OCI-LY1 (cell line): Measurements from ENCODE around the gene UNC119B.

ENCODE experiments used
- H2AFZ ChIP-seq: fragments of 200-600 bp; sonication (generic), shearing (Covaris generic); 2 replicates; pipeline ENCODE4 v1.6.0; 2014; ENCODE audit warnings: antibody characterized with exemption, mild to moderate bottlenecking, low read length
- H3F3A ChIP-seq: fragments of 200-600 bp; sonication (generic), shearing (Covaris generic); 2 replicates; pipeline ENCODE4 v1.6.0; 2014; ENCODE audit warnings: mild to moderate bottlenecking, antibody characterized with exemption, low read length, moderate library complexity; ENCODE audit not compliant: insufficient read depth
- H3K27ac ChIP-seq: fragments of 200-600 bp; sonication (generic); 2 replicates; pipeline ENCODE4 v1.5.1; 2014; ENCODE audit warnings: low read length, mixed run types, mild to moderate bottlenecking, low read depth; ENCODE audit not compliant: poor library complexity, severe bottlenecking
- H3K27me3 ChIP-seq: fragments of 200-600 bp; sonication (generic); 2 replicates; pipeline ENCODE4 v1.6.0; 2014; ENCODE audit warnings: antibody characterized with exemption, mild to moderate bottlenecking, low read length, moderate library complexity; ENCODE audit not compliant: insufficient read depth
- H3K36me3 ChIP-seq: fragments of 200-600 bp; sonication (generic); 2 replicates; pipeline ENCODE4 v1.6.1; 2014; ENCODE audit warnings: mild to moderate bottlenecking, antibody characterized with exemption, low read length, moderate library complexity, mixed read lengths; ENCODE audit not compliant: insufficient read depth
- H3K4me1 ChIP-seq: fragments of 200-600 bp; sonication (generic); 2 replicates; pipeline ENCODE4 v1.5.1; 2014; ENCODE audit warnings: mild to moderate bottlenecking, low read length, moderate library complexity; ENCODE audit not compliant: insufficient read depth, severe bottlenecking
- H3K4me2 ChIP-seq: fragments of 200-600 bp; sonication (generic), shearing (Covaris generic); 2 replicates; pipeline ENCODE4 v1.6.1; 2014; ENCODE audit warnings: low read length
- H3K4me3 ChIP-seq: fragments of 200-600 bp; sonication (generic); 2 replicates; pipeline ENCODE4 v1.5.1; 2014; ENCODE audit warnings: low read length, low read depth, mild to moderate bottlenecking, mixed read lengths; ENCODE audit not compliant: poor library complexity, severe bottlenecking
- H3K79me2 ChIP-seq: fragments of 200-600 bp; shearing (Covaris generic); 2 replicates; pipeline ENCODE4 v1.6.1; 2016; ENCODE audit warnings: mixed run types, low read length, mixed read lengths; ENCODE audit not compliant: insufficient read depth
- H3K9ac ChIP-seq: fragments of 200-600 bp; sonication (generic), shearing (Covaris generic); 2 replicates; pipeline ENCODE4 v1.6.1; 2014; ENCODE audit warnings: mild to moderate bottlenecking, low read length, mixed read lengths
- H3K9me2 ChIP-seq: fragments of 200-600 bp; sonication (generic), shearing (Covaris generic); 2 replicates; pipeline ENCODE4 v1.6.1; 2014; ENCODE audit warnings: low read depth, mild to moderate bottlenecking, low read length, mixed read lengths
- H3K9me3 ChIP-seq: fragments of 200-600 bp; shearing (Covaris generic); 2 replicates; pipeline ENCODE4 v1.6.1; 2014; ENCODE audit warnings: low read length, mixed read lengths
- H4K20me1 ChIP-seq: fragments of 200-600 bp; sonication (generic), shearing (Covaris generic); 2 replicates; pipeline ENCODE4 v1.6.0; 2016; ENCODE audit warnings: mild to moderate bottlenecking, low read length; ENCODE audit not compliant: insufficient read depth
- EZH2 ChIP-seq: fragments of 200-600 bp; sonication (generic), shearing (Covaris generic); IDR thresholded peaks from 2 replicates; pipeline ENCODE4 v1.8.0; 2017; ENCODE audit warnings: borderline replicate concordance, mixed run types, mild to moderate bottlenecking, antibody characterized with exemption, low read length, moderate library complexity, mixed read lengths
- TF ChIP-seq, protein P1 (sequence below): fragments of 200-600 bp; sonication (generic), shearing (Covaris generic); IDR thresholded peaks from 2 replicates; pipeline ENCODE4 v1.5.1; 2017; ENCODE audit warnings: mild to moderate bottlenecking, antibody characterized with exemption, low read length, moderate library complexity, mixed read lengths

UNC119B gene

GRCh38 chr12:120708651-120709050 is 1.6 kb upstream of the UNC119B start:
- H3K4me1 ChIP-seq, result peaks cover 29% of the 10 kb centered on the region
- H3F3A ChIP-seq, result peaks cover 3% of the 10 kb centered on the region; the same call in 1 of the 2 replicates
- no peak overlapping the region for H3K27ac ChIP-seq
- H3K79me2 ChIP-seq, result no peaks in the 10 kb centered on the region
- no peaks in the 10 kb centered on the region for H3K27me3 ChIP-seq
- no peak overlapping the region for H3K4me3 ChIP-seq
- H3K9me2 ChIP-seq, result no peaks in the 10 kb centered on the region
- no peak overlapping the region for H2AFZ ChIP-seq
- H3K9ac ChIP-seq, result no peak overlapping the region
- H3K9me3 ChIP-seq, result no peaks in the 10 kb centered on the region
- H3K36me3 ChIP-seq, result peaks cover 9% of the 10 kb centered on the region; the same call in 1 of the 2 replicates
- H3K4me2 ChIP-seq, result no peak overlapping the region
- TF ChIP-seq, protein P1, sequence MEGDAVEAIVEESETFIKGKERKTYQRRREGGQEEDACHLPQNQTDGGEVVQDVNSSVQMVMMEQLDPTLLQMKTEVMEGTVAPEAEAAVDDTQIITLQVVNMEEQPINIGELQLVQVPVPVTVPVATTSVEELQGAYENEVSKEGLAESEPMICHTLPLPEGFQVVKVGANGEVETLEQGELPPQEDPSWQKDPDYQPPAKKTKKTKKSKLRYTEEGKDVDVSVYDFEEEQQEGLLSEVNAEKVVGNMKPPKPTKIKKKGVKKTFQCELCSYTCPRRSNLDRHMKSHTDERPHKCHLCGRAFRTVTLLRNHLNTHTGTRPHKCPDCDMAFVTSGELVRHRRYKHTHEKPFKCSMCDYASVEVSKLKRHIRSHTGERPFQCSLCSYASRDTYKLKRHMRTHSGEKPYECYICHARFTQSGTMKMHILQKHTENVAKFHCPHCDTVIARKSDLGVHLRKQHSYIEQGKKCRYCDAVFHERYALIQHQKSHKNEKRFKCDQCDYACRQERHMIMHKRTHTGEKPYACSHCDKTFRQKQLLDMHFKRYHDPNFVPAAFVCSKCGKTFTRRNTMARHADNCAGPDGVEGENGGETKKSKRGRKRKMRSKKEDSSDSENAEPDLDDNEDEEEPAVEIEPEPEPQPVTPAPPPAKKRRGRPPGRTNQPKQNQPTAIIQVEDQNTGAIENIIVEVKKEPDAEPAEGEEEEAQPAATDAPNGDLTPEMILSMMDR, result no peak
- TF ChIP-seq EZH2, result no peak
- no peaks in the 10 kb centered on the region for H4K20me1 ChIP-seq

DNA sequence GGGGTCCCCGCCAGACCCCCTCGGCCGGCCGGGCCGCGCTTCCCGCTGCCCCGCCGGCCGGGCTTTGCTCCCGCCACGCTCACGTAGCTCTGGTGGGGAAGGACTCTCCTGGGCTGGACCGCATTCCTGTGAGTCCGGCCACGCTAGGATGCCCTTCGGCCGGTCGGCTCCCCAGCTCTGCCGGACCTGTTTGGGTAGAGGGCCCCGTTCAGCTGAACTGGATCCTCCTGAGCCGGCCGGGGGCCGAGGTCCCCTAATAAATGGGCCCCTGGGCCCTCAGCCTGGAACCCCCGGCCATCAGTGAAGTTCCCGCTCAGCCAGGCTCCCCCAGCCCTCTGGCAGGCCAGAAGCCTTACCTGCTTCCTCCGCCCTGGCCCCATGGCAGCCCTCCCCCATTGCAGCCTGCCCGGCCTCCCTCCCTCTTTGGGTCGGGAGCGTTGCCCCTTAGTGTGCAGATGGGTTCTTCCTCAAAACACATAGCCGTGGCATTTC is 593 bp downstream of the UNC119B start:
- peak overlapping the region; percentile 66 for H3K4me2 ChIP-seq
- peak overlapping the region; percentile 89 for H3K4me3 ChIP-seq
- H3K9me3 ChIP-seq, result no peaks in the 10 kb centered on the region
- TF ChIP-seq, protein P1, result no peak
- TF ChIP-seq EZH2, result no peak
- peaks cover 22% of the 10 kb centered on the region; the same call in 1 of the 2 replicates for H3K36me3 ChIP-seq
- H3K27ac ChIP-seq, result peak overlapping the region; percentile 45
- peaks cover 29% of the 10 kb centered on the region for H3K4me1 ChIP-seq
- no peaks in the 10 kb centered on the region for H3K9me2 ChIP-seq
- no peaks in the 10 kb centered on the region for H4K20me1 ChIP-seq
- H2AFZ ChIP-seq, result no peak overlapping the region
- peak overlapping the region; percentile 91 for H3K9ac ChIP-seq
- peaks cover 3% of the 10 kb centered on the region; the same call in 1 of the 2 replicates for H3F3A ChIP-seq
- H3K79me2 ChIP-seq, result no peaks in the 10 kb centered on the region
- H3K27me3 ChIP-seq, result no peaks in the 10 kb centered on the region

DNA sequence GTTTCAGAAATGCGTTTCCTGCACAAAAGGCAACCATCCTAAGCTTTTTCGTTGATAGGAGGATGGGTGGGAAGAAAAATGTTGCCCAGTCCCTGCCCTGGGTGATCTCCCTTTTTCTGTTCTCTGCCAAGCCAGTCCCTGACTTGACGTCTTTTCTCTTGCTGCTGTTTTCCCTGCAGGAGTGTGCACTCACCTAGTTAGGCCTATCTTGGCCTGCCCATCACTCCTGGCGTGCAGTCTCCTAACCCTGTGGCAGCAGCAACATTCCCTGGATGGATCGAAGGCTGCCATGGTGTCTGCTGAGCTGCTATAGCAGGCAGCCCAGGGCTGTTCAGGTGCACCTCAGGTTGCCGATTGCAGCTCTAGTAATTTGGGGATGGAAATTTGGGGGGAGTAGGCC is 1.2 kb downstream of the UNC119B start:
- H4K20me1 ChIP-seq, result no peaks in the 10 kb centered on the region
- peak overlapping the region; percentile 91 for H3K9ac ChIP-seq
- H3K27me3 ChIP-seq, result no peaks in the 10 kb centered on the region
- no peaks in the 10 kb centered on the region for H3K9me3 ChIP-seq
- peaks cover 29% of the 10 kb centered on the region for H3K4me1 ChIP-seq
- TF ChIP-seq, protein P1, result no peak
- no peak for TF ChIP-seq EZH2
- peaks cover 28% of the 10 kb centered on the region for H3K36me3 ChIP-seq
- H3K79me2 ChIP-seq, result no peaks in the 10 kb centered on the region
- peak overlapping the region; percentile 66 for H3K4me2 ChIP-seq
- peak overlapping the region; percentile 89 for H3K4me3 ChIP-seq
- peak overlapping the region; percentile 45 for H3K27ac ChIP-seq
- peaks cover 3% of the 10 kb centered on the region; the same call in 1 of the 2 replicates for H3F3A ChIP-seq
- H3K9me2 ChIP-seq, result no peaks in the 10 kb centered on the region
- no peak overlapping the region for H2AFZ ChIP-seq
